HPDE6-E6E7 (cell line): ENCODE data around the gene AKR1C1.
"Not testable (repeated sequence)": the region's sequence is repeated elsewhere in the genome, so short reads cannot be mapped to it uniquely, and the experiment has no call there.

Experiments
- DNase-seq: peaks from one replicate; pipeline ENCODE4 v3.0.0; 2011; ENCODE audit warnings: missing footprints; ENCODE audit errors: extremely low spot score

AKR1C1 gene

DNA sequence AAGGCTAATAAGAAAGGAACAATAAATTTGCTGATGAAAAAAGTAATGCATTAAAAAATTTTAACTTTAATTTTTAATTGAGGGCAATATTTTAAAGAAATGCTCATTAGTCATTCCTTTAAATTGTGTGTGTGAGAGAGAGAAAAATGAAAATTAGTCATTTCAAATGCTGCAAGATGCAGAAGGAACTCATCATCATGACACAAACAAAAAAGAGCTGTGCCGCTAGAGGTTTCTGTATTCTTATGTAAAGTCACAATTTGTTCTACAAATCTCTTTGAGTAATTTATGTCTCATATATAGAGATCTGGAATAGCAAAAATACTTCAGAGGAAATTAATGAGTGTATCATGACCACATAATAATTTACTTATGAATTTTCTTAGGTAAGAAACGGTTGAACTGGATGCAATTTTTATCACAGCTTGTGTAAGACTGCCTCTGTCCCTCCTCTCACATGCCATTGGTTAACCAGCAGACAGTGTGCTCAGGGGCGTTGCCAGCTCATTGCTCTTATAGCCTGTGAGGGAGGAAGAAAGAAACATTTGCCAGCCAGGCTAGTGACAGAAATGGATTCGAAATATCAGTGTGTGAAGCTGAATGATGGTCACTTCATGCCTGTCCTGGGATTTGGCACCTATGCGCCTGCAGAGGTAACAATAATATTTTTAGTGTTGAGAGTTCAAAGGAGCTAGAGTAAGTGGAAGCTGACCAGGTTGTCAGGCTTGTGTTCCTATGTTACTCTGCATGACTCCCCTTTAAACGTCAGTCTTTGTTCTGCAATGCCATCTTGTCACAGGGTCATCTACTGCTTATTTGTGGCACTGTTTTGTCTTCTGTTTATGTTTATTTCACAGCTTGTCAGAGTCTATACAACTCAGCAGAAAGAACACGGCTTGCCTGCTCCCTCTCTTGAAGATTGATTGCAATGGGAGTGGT, at the start of gene AKR1C1:
AKR1C1 (plus strand) TSS at position 540 of the 939 bp plus-strand sequence; CDS start at position 570, 30 bp downstream.
- DNase-seq, result not testable (repeated sequence)

- DNase-seq, result no peak
These were observed 48.9 kb upstream of the AKR1C1 start for GRCh38 chr10:4914213-4914850.

DNA sequence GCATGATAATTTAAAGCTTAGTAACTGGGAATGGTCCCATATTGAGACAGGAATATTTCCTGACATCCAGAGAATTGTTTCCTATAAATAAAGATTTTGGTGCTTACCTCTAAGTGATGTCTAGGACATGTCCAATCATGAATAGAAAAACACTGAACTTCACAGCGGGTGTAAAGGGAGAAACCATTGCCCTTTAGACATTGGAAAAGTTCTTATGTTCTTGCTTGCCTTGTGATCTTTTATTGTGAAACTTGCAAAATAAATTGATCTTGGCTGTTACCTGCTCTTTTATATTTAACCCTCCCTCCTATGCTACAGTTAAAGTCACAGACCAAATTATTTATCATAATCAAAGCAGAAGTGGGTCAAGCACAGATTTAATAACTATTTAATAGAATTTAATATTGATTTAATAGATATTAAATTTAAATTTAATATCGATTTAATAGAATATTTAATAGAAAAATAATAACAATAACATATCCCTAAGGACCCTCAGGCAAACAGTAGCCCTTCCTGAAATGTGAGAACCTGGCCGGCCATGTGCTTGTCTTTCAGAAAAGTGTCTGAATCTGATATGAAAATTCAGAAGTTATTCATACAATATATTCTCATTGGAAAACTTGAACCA, 47.0 kb upstream of the AKR1C1 start:
- no peak for DNase-seq

GRCh38 chr10:4918236-4918635, 45.0 kb upstream of the AKR1C1 start:
- no peak for DNase-seq

GRCh38 chr10:4924482-4924881, 38.7 kb upstream of the AKR1C1 start:
- DNase-seq, result not testable (repeated sequence)

DNA sequence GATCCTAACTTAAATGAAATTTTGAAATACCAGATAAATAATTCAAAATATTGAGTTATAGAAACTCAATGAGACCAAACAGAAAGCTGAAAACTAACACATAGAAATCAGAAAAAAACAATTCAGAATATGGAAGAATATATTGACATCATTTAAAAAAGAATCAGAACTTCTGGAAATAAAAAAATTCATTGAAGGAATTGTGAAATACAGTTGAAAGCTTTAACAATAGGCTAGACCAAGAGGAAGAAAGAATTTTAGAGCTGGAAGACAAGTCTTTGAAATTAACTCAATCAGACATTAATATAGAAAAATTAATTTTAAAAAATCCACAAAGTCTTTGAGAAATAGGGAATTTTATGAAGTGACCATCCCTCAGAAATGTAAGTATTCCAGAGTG, 36.8 kb upstream of the AKR1C1 start:
- no peak for DNase-seq

DNA sequence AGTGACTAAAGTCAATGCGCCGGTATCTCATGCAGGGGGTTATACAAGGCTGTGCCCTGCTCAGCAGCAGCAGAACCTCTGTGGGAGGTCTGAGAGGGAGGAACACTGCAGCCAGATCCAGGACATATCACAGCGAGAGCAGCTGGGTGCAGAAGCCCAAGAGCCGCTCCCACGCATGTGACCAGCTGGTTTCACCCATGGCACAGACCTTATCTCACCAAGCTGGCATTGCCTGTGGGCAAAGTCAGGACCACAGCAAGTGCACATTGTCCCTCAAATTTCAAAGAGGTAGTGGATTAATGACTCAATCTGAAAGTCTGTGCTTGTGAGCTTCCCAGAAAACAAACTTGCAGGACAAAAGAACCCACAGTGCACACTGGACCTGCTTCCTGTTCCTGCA, 31.6 kb upstream of the AKR1C1 start:
- no peak for DNase-seq

- DNase-seq, result no peak
These were observed 28.7 kb upstream of the AKR1C1 start for GRCh38 chr10:4934391-4934987.

GRCh38 chr10:4937346-4937745, 25.9 kb upstream of the AKR1C1 start:
- DNase-seq, result no peak

DNA sequence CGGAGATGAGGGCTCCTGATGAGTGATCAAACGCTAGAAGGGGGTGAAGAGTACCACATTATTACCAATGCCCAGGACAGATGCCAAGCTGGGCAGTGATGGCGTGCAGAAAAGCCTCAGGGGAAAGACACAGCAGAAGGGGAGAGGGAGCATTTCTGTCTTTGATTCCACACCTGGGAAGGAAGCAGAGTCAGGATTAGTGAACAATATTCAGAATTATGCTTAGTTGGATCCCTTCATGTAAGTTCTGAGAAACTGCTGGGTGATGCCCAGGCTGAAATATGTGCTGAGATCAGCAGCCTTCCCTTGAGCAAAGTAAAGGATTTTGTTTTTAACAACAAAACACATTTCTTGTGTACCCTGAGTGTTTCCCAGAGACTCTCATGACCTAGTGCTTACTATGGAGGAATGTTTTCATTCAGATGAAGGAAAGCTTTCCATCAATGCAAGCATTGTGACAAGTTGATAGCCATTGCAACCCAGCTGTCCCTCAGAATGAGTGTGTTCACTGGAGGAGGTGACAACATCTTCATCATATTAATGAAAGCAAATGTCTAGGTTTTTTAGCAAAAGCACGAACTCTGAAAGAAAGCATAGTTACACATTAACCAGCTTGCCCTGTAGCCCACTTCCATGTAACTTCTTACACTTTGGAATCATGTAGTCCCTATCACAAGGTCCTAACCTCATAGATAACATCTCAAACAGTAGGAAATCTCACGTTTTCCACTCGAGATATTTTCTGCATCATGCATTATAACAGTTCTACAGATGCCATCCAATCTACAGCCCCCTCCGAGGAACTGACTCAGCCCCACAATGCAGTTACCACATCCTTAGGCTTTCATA, 23.8 kb upstream of the AKR1C1 start:
- DNase-seq, result no peak

DNA sequence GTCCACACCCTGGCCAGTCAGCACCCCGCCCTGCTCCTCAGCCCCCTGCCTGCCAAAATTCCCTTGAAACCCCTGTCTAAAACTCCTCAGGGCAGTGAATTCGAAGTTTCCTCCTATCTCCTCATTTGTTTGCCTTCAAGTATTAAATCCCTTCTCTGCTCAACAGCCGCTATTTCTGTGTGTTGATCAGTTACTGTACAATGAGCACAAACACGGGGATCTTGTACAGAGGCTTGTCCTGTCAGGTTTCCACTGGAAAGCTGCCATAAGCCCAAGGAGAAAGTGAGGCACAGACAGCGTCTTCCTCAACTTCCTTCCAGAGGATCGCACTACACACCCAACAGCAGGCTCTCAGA, 23.2 kb upstream of the AKR1C1 start:
- DNase-seq, result not testable (repeated sequence)

GRCh38 chr10:4940909-4941308, 22.3 kb upstream of the AKR1C1 start:
- DNase-seq, result not testable (repeated sequence)

DNA sequence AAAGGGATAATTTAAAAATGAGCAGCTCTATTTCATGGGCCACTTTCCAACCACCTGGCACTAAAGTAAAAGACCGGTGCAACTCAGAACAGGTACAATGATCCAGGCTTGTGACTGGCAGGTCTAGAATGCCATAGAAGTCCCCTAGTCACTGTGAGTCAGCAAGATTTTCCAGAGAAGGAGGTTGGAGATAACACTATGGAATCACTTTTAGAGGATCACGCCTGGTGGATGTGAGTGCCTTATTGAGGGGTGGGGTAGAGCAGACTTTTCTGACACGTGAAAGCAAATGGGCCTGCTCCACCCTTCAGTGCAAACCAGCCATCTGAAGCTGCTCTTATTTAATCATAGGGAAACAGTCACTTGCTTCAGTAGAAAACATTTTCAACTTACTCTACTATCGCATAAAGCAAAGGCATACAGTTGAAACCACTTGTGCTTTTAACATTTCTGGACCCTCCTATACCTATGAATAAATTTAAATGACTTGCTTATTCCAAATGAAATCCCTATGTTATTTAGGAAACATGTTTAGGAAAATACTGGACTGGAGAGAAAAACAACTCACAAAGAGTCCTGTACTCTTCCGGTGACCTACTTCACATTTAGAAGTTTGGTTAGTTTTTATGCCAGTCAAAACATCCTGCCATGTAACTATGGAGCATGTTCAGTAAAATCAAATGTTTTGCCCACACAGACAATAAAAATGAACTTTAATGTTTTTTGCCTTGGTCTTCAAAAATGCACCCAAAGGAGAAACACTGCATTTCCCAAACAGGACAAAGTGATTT, 21.5 kb upstream of the AKR1C1 start:
- no peak for DNase-seq

GRCh38 chr10:4942931-4943330, 20.3 kb upstream of the AKR1C1 start:
- DNase-seq, result not testable (repeated sequence)

DNA sequence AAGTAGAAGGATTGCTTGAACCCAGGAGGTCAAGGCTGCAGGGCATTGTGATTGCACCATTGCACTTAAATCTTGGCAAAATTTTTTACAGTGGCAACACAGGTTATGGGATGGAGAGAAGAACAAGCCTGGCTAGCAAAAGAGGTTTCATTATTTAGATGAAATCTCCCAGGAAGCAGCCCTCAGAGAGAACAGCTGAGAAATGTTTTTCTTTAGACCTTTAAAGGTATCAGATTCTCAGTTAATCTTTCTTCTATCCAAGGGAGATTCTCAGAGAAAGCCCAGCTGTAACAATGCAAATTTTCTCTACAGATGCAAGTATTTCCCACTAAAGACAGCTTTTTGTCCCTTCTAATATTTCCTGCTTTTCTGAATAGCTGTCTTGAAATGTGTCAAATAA, 19.8 kb upstream of the AKR1C1 start:
- not testable (repeated sequence) for DNase-seq

- no peak for DNase-seq
These were observed 19.4 kb upstream of the AKR1C1 start for GRCh38 chr10:4943821-4944220.

DNA sequence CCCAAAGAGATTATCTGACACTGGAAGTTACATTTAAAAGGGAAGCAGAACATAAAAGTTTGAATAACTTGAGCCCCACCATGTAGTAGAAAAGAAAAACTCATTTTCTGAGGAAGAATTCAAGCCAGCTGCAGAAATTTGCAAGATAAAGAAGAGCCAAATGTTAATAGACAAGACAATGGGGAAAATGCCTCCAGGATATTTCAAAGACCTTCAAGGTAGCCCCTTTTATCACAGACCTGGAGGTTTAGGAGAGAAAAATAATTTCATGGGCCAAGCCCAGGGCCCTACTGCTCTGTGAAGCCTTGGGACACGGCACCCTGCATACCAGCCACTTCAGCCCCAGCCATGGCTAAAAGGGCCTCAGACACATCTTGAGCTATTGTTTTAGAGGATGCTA, 18.4 kb upstream of the AKR1C1 start:
- DNase-seq, result no peak

- no peak for DNase-seq
These were observed 17.2 kb upstream of the AKR1C1 start for GRCh38 chr10:4945766-4946717.

GRCh38 chr10:4947039-4947634, 16.1 kb upstream of the AKR1C1 start:
- no peak for DNase-seq
